ENCODE measurements around the gene IFIT1B. TPM values are rescaled to one million over a fixed set of nuclear protein-coding genes. Genes with fewer than 3 reads are reported as not detected.
"Not testable (repeated sequence)": the region's sequence is repeated elsewhere in the genome, so short reads cannot be mapped to it uniquely, and the experiment has no call there.

Gene IFIT1B
- total RNA-seq, 1 experiment from 2014 or later, result not detected

DNA sequence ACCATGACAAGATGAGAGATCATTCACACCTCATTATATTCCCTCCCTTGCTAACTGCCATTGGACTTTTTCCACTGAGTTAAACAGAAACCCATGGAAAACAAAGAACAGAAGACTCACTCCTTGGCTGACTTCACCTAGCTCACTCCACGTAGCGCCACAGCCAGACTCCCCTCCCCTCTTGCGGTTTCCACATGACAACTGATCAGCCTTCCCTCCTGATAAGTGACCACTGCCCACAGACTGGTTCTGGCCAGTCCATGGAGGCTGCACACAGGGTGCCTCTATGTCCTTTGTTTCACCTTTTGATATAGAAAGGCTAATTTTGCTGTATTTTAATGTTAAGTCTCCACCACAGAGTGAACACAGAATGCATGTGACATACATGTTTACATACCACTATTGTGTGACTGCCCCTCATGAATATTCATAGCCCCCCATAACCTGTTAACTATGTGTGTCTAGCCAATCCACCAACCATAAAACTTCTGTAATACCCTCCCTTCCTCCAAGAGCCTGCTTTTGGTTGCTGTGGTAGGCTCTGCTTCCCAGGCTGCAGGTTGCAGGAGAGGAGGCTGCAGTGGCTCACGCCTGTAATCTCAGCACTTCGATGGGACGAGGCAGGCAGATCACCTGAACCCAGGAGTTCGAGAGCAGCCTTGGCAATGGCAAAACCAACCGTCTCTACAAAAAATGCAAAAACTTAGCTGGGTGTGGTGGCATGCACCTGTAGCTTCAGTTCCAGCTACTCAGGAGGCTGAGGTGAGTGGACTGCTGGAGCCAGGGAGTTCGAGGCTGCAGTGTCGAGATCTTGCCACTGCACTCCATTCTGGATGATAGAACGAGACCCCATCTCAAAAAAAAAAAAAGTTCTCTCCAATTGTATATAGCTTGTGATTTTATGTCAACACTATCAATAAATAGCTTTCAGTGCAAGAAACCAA lies 26.5 kb downstream of the IFIT1B start:
- Histone ChIP-seq H2AFZ (ENCODE audit: low read depth, low read length, poor library complexity, severe bottlenecking) (no peak overlapping the region), H3K4me1 (ENCODE audit: control insufficient read depth in 1 of 2, insufficient read depth in 2 of 2, low read length in 2 of 2) (no peaks in the 10 kb centered on the region), H4K20me1 (ENCODE audit: insufficient read depth) (no peaks in the 10 kb centered on the region), H3K79me2 (ENCODE audit: insufficient read depth, low read length) (no peaks in the 10 kb centered on the region), H3K9ac (ENCODE audit: low read length) (no peak overlapping the region), H3K9me3 (ENCODE audit: control insufficient read depth in 1 of 2, insufficient read depth in 1 of 2, low read depth in 1 of 2, low read length in 2 of 2) (no peaks in the 10 kb centered on the region), H3K4me2 (ENCODE audit: low read length) (no peak overlapping the region), H3K9me2 (ENCODE audit: insufficient read depth) (no peaks in the 10 kb centered on the region), H3K27me3 (ENCODE audit: insufficient read depth, low read length) (no peaks in the 10 kb centered on the region), H3K27ac (ENCODE audit: low read depth, low read length) (no peak overlapping the region), H3K4me3 (replicated peaks in 1 of 2; ENCODE audit: low read depth in 1 of 2, low read length in 2 of 2) (no peak overlapping the region), H3K36me3 (ENCODE audit: control insufficient read depth in 1 of 2, insufficient read depth in 2 of 2, low read length in 2 of 2) (no peaks in the 10 kb centered on the region)
- BruUV-seq (replicated peaks), result no TSS peak
- ChIA-PET RAD21 (ENCODE audit: low non-redundant PET in 1 of 2, low total read pairs in 2 of 2, uncharacterized antibody in 2 of 2, unreplicated experiment in 2 of 2) (no interaction called here), POLR2A (no interaction called here), CTCF (no interaction called here)
- no peak for DNase-seq (ENCODE audit: low read depth, low spot score)
- ATAC-seq, result no peak
- no peak for TF ChIP-seq RAD21 (IDR thresholded peaks at IDR 0.05; ENCODE audit: low read depth)
- TF ChIP-seq REST (IDR thresholded peaks at IDR 0.05; ENCODE audit: low read depth), result no peak
- no peak for TF ChIP-seq POLR2A (IDR thresholded peaks at IDR 0.05; ENCODE audit: borderline replicate concordance, extremely low read depth, insufficient read depth, insufficient read length)
- no peak for TF ChIP-seq EGR1 (IDR thresholded peaks at IDR 0.05; ENCODE audit: low read depth)
- TF ChIP-seq ZNF274 (IDR thresholded peaks at IDR 0.05; ENCODE audit: low read depth, low read length), result no peak
- TF ChIP-seq EZH2phosphoT487 (IDR thresholded peaks at IDR 0.05; ENCODE audit: borderline replicate concordance), result no peak
- TF ChIP-seq ZFX (IDR thresholded peaks at IDR 0.05), result no peak
- intact Hi-C loops (cut with micrococcal nuclease), result no loop called here

GRCh38 chr10:89406178-89406577 lies 28.3 kb downstream of the IFIT1B start:
- H3K4me2 ChIP-seq (ENCODE audit: low read length); intact Hi-C loops (cut with micrococcal nuclease); POLR2A ChIA-PET; H3K36me3 ChIP-seq (ENCODE audit: control insufficient read depth in 1 of 2, insufficient read depth in 2 of 2, low read length in 2 of 2); H3K4me1 ChIP-seq (ENCODE audit: control insufficient read depth in 1 of 2, insufficient read depth in 2 of 2, low read length in 2 of 2); H2AFZ ChIP-seq (ENCODE audit: low read depth, low read length, poor library complexity, severe bottlenecking); DNase-seq (ENCODE audit: low read depth, low spot score); H3K9ac ChIP-seq (ENCODE audit: low read length); H3K4me3 ChIP-seq (replicated peaks in 1 of 2; ENCODE audit: low read depth in 1 of 2, low read length in 2 of 2); H3K9me3 ChIP-seq (ENCODE audit: control insufficient read depth in 1 of 2, insufficient read depth in 1 of 2, low read depth in 1 of 2, low read length in 2 of 2); H3K27ac ChIP-seq (ENCODE audit: low read depth, low read length); CTCF ChIA-PET; BruUV-seq (replicated peaks); H4K20me1 ChIP-seq (ENCODE audit: insufficient read depth); ATAC-seq; H3K9me2 ChIP-seq (ENCODE audit: insufficient read depth); H3K79me2 ChIP-seq (ENCODE audit: insufficient read depth, low read length); H3K27me3 ChIP-seq (ENCODE audit: insufficient read depth, low read length): not testable (repeated sequence)
- RAD21 ChIA-PET (ENCODE audit: low non-redundant PET in 1 of 2, low total read pairs in 2 of 2, uncharacterized antibody in 2 of 2, unreplicated experiment in 2 of 2), result interaction anchor here in 1 of 2 experiments (0.6 kb wide), 1 partner anchor 76 kb away, joined by 3 read pairs; no protein-coding TSS in a partner anchor

GRCh38 chr10:89407792-89408191 lies 29.9 kb downstream of the IFIT1B start:
- POLR2A ChIA-PET; CTCF ChIA-PET; BruUV-seq (replicated peaks): not testable (repeated sequence)

More at GRCh38 chr10:89407792-89408191, 29.9 kb downstream of the IFIT1B start:
- H4K20me1 ChIP-seq (ENCODE audit: insufficient read depth); H3K27me3 ChIP-seq (ENCODE audit: insufficient read depth, low read length); H3K27ac ChIP-seq (ENCODE audit: low read depth, low read length); H2AFZ ChIP-seq (ENCODE audit: low read depth, low read length, poor library complexity, severe bottlenecking); H3K9me3 ChIP-seq (ENCODE audit: control insufficient read depth in 1 of 2, insufficient read depth in 1 of 2, low read depth in 1 of 2, low read length in 2 of 2); H3K4me2 ChIP-seq (ENCODE audit: low read length); ATAC-seq; H3K9ac ChIP-seq (ENCODE audit: low read length); H3K4me3 ChIP-seq (replicated peaks in 1 of 2; ENCODE audit: low read depth in 1 of 2, low read length in 2 of 2); H3K4me1 ChIP-seq (ENCODE audit: control insufficient read depth in 1 of 2, insufficient read depth in 2 of 2, low read length in 2 of 2); RAD21 ChIA-PET (ENCODE audit: low non-redundant PET in 1 of 2, low total read pairs in 2 of 2, uncharacterized antibody in 2 of 2, unreplicated experiment in 2 of 2); H3K9me2 ChIP-seq (ENCODE audit: insufficient read depth); H3K79me2 ChIP-seq (ENCODE audit: insufficient read depth, low read length); intact Hi-C loops (cut with micrococcal nuclease); DNase-seq (ENCODE audit: low read depth, low spot score); H3K36me3 ChIP-seq (ENCODE audit: control insufficient read depth in 1 of 2, insufficient read depth in 2 of 2, low read length in 2 of 2): not testable (repeated sequence)

Measured in HCT116 (cell line).